Mesenchymal stem cell (in vitro differentiated cells and primary cell): ENCODE data around the gene ZHX3.

ENCODE experiments used
- DNase-seq: peaks from one replicate; pipeline ENCODE4 v3.0.0-alpha.2; 2013
- H2AFZ ChIP-seq: one replicate; pipeline ENCODE4 v1.6.1; 2013; ENCODE audit warnings: low read depth, mild to moderate bottlenecking, control low read depth, inconsistent platforms, low read length, moderate library complexity
- H2AK5ac ChIP-seq: 2 replicates; pipeline ENCODE4 v1.6.1; 2013; ENCODE audit warnings: low read length, moderate library complexity, mild to moderate bottlenecking, inconsistent platforms; ENCODE audit not compliant: severe bottlenecking
- H2BK120ac ChIP-seq: one replicate; pipeline ENCODE4 v1.6.1; 2013; ENCODE audit warnings: low read depth, mild to moderate bottlenecking, inconsistent platforms, low read length, moderate library complexity
- H2BK12ac ChIP-seq, 2 experiments: one replicate each; pipeline ENCODE4 v1.6.1; 2013; ENCODE audit warnings: inconsistent platforms in 2 of 2, low read length in 2 of 2, mild to moderate bottlenecking in 2 of 2, moderate library complexity in 2 of 2, control low read depth in 1 of 2
- H2BK15ac ChIP-seq: one replicate; pipeline ENCODE4 v1.6.1; 2013; ENCODE audit warnings: mild to moderate bottlenecking, low read depth, inconsistent platforms; ENCODE audit not compliant: poor library complexity, severe bottlenecking
- H2BK5ac ChIP-seq: 2 replicates; pipeline ENCODE4 v1.6.1; 2013; ENCODE audit warnings: low read depth, mild to moderate bottlenecking, low read length, control low read depth, inconsistent platforms; ENCODE audit not compliant: poor library complexity, severe bottlenecking
- H3K14ac ChIP-seq, 2 experiments: one replicate each; pipeline ENCODE4 v1.6.1; 2013; ENCODE audit warnings: inconsistent platforms in 2 of 2, low read length in 2 of 2, control low read depth in 1 of 2, mild to moderate bottlenecking in 1 of 2, moderate library complexity in 1 of 2
- H3K18ac ChIP-seq, 2 experiments: one replicate each; pipeline ENCODE4 v1.6.1; 2013; ENCODE audit warnings: inconsistent platforms in 2 of 2, low read length in 2 of 2, control low read depth in 1 of 2, low read depth in 1 of 2, mild to moderate bottlenecking in 1 of 2
- H3K23ac ChIP-seq, 2 experiments: one replicate each; pipeline ENCODE4 v1.6.1; 2013; ENCODE audit warnings: inconsistent platforms in 2 of 2, low read length in 2 of 2, mild to moderate bottlenecking in 2 of 2, moderate library complexity in 2 of 2, control low read depth in 1 of 2
- H3K27ac ChIP-seq: 2 replicates; pipeline ENCODE4 v1.5.1; 2013; ENCODE audit warnings: mild to moderate bottlenecking, moderate library complexity, low read length, control low read depth, inconsistent platforms; ENCODE audit not compliant: poor library complexity, severe bottlenecking
- H3K27me3 ChIP-seq, 2 experiments: 2 replicates each; pipeline versions ENCODE4 v1.6.1 to v1.7.0; 2013; ENCODE audit warnings: low read length in 2 of 2, mild to moderate bottlenecking in 2 of 2, moderate library complexity in 2 of 2, control low read depth in 1 of 2, inconsistent platforms in 1 of 2; ENCODE audit not compliant: control insufficient read depth in 1 of 2, insufficient read depth in 1 of 2
- H3K36me3 ChIP-seq, 2 experiments: 2 replicates each; pipeline versions ENCODE4 v1.6.1 to v1.7.0; 2013; ENCODE audit warnings: low read length in 2 of 2, control low read depth in 1 of 2, inconsistent platforms in 1 of 2, low read depth in 1 of 2, mild to moderate bottlenecking in 1 of 2; ENCODE audit not compliant: insufficient read depth in 2 of 2, control insufficient read depth in 1 of 2
- H3K4ac ChIP-seq, 2 experiments: one replicate each; pipeline ENCODE4 v1.6.1; 2013; ENCODE audit warnings: inconsistent platforms in 2 of 2, low read length in 2 of 2, mild to moderate bottlenecking in 2 of 2, moderate library complexity in 2 of 2, control low read depth in 1 of 2, low read depth in 1 of 2
- H3K4me1 ChIP-seq: 2 replicates; pipeline ENCODE4 v1.6.1; 2013; ENCODE audit warnings: low read depth, low read length, control low read depth; ENCODE audit not compliant: control insufficient read depth, insufficient read depth
- H3K4me2 ChIP-seq: 2 replicates; pipeline ENCODE4 v1.6.1; 2013; ENCODE audit warnings: low read length, mild to moderate bottlenecking, inconsistent platforms; ENCODE audit not compliant: poor library complexity, severe bottlenecking
- H3K4me3 ChIP-seq, 2 experiments: 2 replicates each; pipeline versions ENCODE4 v1.5.1 to v1.7.0; 2013; ENCODE audit warnings: low read length in 2 of 2, mild to moderate bottlenecking in 2 of 2, control low read depth in 1 of 2, low read depth in 1 of 2; ENCODE audit not compliant: insufficient read depth in 1 of 2
- H3K79me1 ChIP-seq: replicated peaks from 2 replicates; pipeline ENCODE4 v1.6.1; 2013; ENCODE audit warnings: mild to moderate bottlenecking, control low read depth, low read length, inconsistent platforms; ENCODE audit not compliant: poor library complexity, severe bottlenecking
- H3K9ac ChIP-seq: 2 replicates; pipeline ENCODE4 v1.7.0; 2013; ENCODE audit warnings: mild to moderate bottlenecking, low read length, moderate library complexity
- H3K9me3 ChIP-seq: 2 replicates; pipeline ENCODE4 v1.7.0; 2013; ENCODE audit warnings: mild to moderate bottlenecking, low read length; ENCODE audit not compliant: control insufficient read depth
- H4K8ac ChIP-seq: one replicate; pipeline ENCODE4 v1.6.1; 2013; ENCODE audit warnings: inconsistent platforms, mild to moderate bottlenecking, low read length, moderate library complexity
- H4K91ac ChIP-seq: one replicate; pipeline ENCODE4 v1.6.1; 2013; ENCODE audit warnings: mild to moderate bottlenecking, low read length, inconsistent platforms
- WGBS: methylation state at CpG from one replicate; pipeline ENCODE4 v1.1.7; 2013; ENCODE audit warnings: mixed read lengths; 5-methylcytosine and 5-hydroxymethylcytosine counted together

ZHX3 gene

DNA sequence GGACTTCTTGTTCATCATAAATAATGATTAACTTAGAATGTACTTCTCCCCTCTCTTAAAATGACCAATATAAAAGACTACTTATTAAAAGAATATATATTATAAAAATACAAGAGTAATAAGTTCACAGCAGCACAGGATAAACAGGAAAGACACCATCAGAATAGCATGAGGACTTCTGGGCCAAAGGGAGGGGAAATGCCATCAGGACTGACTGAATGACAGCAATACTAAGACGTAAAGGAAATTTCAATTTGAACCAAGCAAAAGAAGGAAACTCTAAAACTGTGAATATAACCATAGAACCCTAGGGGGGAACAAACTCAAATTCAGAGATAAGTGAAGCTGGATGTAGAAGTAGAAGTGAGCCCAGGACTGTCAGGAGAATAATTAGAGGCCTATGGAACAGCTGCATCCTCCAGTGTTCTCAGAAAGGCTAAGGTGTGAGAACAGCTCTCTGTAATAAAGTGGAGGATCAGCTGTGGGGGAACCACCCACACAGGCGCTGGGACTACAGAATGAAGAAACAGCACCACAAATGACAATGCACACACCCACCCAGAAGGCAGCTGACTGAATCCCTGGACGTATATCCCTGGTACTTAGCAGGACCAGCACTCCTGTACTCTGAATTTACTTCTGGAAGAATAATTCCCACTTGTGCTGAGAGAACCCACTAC, 37.8 kb downstream of the ZHX3 start:
- no peak overlapping the region for H4K91ac ChIP-seq
- peaks cover 0 to 7% of the 10 kb centered on the region in 2 experiments for H3K36me3 ChIP-seq
- no peak overlapping the region for H3K18ac ChIP-seq
- peak overlapping the region; percentile 70 for H3K27ac ChIP-seq
- no peak for DNase-seq
- H2BK120ac ChIP-seq: peak overlapping the region; percentile 27
- H3K4ac ChIP-seq: peak overlapping the region in 1 of 2 experiments; percentile 60
- peaks cover 6% of the 10 kb centered on the region for H3K4me1 ChIP-seq
- peak overlapping the region; percentile 76 for H2AK5ac ChIP-seq
- no peak overlapping the region for H3K9ac ChIP-seq
- no peak overlapping the region for H4K8ac ChIP-seq
- no peak overlapping the region for H2AFZ ChIP-seq
- H3K27me3 ChIP-seq: no peaks in the 10 kb centered on the region
- H2BK15ac ChIP-seq: no peak overlapping the region
- H2BK5ac ChIP-seq: no peak overlapping the region
- no peaks in the 10 kb centered on the region for H3K9me3 ChIP-seq
- H3K14ac ChIP-seq: no peak overlapping the region
- H3K4me3 ChIP-seq: no peak overlapping the region
- no peak overlapping the region for H3K4me2 ChIP-seq
- 54% methylated on average over 2 of the region's 3 CpGs for WGBS
- peaks cover 22% of the 10 kb centered on the region for H3K79me1 ChIP-seq
- H3K23ac ChIP-seq: no peak overlapping the region
- no peak overlapping the region for H2BK12ac ChIP-seq

DNA sequence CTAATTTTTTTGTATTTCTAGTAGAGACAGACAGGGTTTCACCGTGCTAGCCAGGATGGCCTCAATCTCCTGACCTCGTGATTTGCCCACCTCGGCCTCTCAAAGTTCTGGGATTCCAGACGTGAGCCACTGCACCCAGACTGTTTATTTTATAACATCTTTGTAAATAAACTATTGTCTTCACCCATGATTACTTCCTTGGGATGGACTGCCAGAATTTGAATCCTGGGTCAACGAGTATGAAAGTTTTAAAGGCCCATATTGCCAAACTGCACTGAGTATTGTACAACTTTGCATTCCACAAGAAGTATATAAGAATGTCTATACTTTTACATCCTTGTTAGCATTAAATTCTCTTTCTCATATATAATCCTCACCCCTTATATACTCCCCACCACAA, 38.6 kb downstream of the ZHX3 start:
- Histone ChIP-seq H2BK120ac (no peak overlapping the region), H3K4ac (no peak overlapping the region), H3K4me2 (no peak overlapping the region), H3K36me3 (peaks cover 0 to 7% of the 10 kb centered on the region in 2 experiments), H3K27ac (peak overlapping the region; percentile 33), H2AFZ (no peak overlapping the region), H3K9ac (no peak overlapping the region), H3K27me3 (no peaks in the 10 kb centered on the region), H2BK15ac (no peak overlapping the region), H3K9me3 (no peaks in the 10 kb centered on the region), H2BK5ac (no peak overlapping the region), H3K18ac (no peak overlapping the region), H2AK5ac (no peak overlapping the region), H3K14ac (no peak overlapping the region), H4K8ac (no peak overlapping the region), H4K91ac (no peak overlapping the region), H3K79me1 (peaks cover 19% of the 10 kb centered on the region), H3K4me1 (peaks cover 6% of the 10 kb centered on the region), H3K4me3 (no peak overlapping the region), H2BK12ac (no peak overlapping the region), H3K23ac (no peak overlapping the region)
- WGBS: 51% methylated on average over 5 of the region's 5 CpGs
- peak; percentile 35 for DNase-seq

DNA sequence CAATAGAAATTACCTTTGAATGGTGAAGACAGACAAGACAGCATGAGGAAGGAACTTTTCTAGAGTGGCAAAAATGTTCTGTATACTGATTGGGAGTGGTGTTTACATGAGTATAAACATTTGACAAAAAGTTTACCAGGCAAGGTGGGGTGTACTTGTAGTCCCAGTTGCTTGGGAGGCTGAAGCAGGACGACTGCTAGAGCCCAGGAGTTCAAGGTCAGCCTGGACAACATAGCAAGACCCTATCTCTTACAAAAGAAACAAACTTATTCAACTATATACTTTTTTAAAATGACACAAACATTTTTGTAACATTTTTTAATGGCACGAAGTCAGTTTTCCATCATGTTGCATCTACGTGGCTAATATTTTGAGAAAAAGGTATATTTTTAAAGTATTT, 40.5 kb downstream of the ZHX3 start:
- H2AK5ac ChIP-seq: no peak overlapping the region
- H3K23ac ChIP-seq: no peak overlapping the region
- no peak overlapping the region for H2BK15ac ChIP-seq
- H2BK120ac ChIP-seq: no peak overlapping the region
- H3K9me3 ChIP-seq: no peaks in the 10 kb centered on the region
- H3K27ac ChIP-seq: no peak overlapping the region
- WGBS: 88% methylated on average over 1 of the region's 3 CpGs
- no peak overlapping the region for H3K14ac ChIP-seq
- peaks cover 15% of the 10 kb centered on the region for H3K79me1 ChIP-seq
- no peaks in the 10 kb centered on the region for H3K27me3 ChIP-seq
- H3K9ac ChIP-seq: peak overlapping the region; percentile 61
- H2AFZ ChIP-seq: no peak overlapping the region
- peaks cover 0 to 5% of the 10 kb centered on the region in 2 experiments for H3K36me3 ChIP-seq
- DNase-seq: no peak
- no peak overlapping the region for H4K8ac ChIP-seq
- no peak overlapping the region for H3K4me3 ChIP-seq
- H3K4ac ChIP-seq: no peak overlapping the region
- no peak overlapping the region for H3K4me2 ChIP-seq
- H3K4me1 ChIP-seq: peaks cover 6% of the 10 kb centered on the region
- H4K91ac ChIP-seq: no peak overlapping the region
- no peak overlapping the region for H3K18ac ChIP-seq
- no peak overlapping the region for H2BK12ac ChIP-seq
- no peak overlapping the region for H2BK5ac ChIP-seq

DNA sequence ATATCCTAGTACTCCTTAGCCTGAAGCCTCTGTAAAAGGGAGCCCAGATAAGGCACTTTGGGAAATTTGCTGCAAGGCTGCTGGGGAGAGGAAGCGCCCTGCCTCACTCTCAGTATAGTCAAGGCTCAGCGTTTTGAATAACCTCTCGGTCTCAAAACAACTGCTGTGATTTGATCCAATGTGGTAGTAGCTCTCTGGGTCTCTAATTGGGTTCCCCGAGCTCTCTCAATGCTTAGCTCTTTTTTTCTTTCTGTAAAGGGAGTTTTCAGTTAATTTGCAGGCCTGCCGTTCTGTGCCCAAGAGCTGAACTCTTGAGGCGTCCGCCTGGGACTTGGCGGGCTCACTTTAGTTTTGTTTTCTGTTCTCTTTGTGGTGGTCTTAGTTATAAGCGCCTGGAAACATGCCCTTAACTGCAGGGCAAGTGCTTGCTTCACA, 41.2 kb downstream of the ZHX3 start:
- peak overlapping the region; percentile 61 for H3K9ac ChIP-seq
- no peaks in the 10 kb centered on the region for H3K36me3 ChIP-seq
- no peaks in the 10 kb centered on the region for H3K27me3 ChIP-seq
- no peak overlapping the region for H3K4ac ChIP-seq
- no peak overlapping the region for H3K23ac ChIP-seq
- no peak overlapping the region for H2BK12ac ChIP-seq
- no peak overlapping the region for H2BK5ac ChIP-seq
- peaks cover 15% of the 10 kb centered on the region for H3K79me1 ChIP-seq
- no peak overlapping the region for H2BK120ac ChIP-seq
- H3K9me3 ChIP-seq: no peaks in the 10 kb centered on the region
- peak overlapping the region in 1 of 2 experiments; percentile 34 for H3K4me3 ChIP-seq
- DNase-seq: no peak
- H3K4me1 ChIP-seq: peaks cover 6% of the 10 kb centered on the region
- H2AFZ ChIP-seq: no peak overlapping the region
- no peak overlapping the region for H3K4me2 ChIP-seq
- no peak overlapping the region for H3K14ac ChIP-seq
- H2BK15ac ChIP-seq: no peak overlapping the region
- H2AK5ac ChIP-seq: no peak overlapping the region
- H4K91ac ChIP-seq: no peak overlapping the region
- 83% methylated on average over 8 of the region's 9 CpGs for whole genome bisulfite sequencing
- no peak overlapping the region for H4K8ac ChIP-seq
- no peak overlapping the region for H3K18ac ChIP-seq
- no peak overlapping the region for H3K27ac ChIP-seq
